Transverse colon (tissue), 4 donors: ENCODE measurements around the gene WDR19. TPM values are rescaled to one million over a fixed set of nuclear protein-coding genes. Genes with fewer than 3 reads are reported as not detected.

Experiments
- DNase-seq: peaks from one replicate; pipeline ENCODE4 v3.0.0-alpha.2; 2019
- H3K27ac ChIP-seq, 4 donors: fragments of 200-600 bp; sonication (generic); 2 replicates each; pipeline ENCODE4 v1.5.1; 2016 to 2018; ENCODE audit warnings: inconsistent platforms in 4 of 4
- H3K27me3 ChIP-seq: fragments of 200-600 bp; sonication (generic); 2 replicates; pipeline ENCODE4 v1.5.1; 2017; ENCODE audit warnings: inconsistent platforms
- H3K36me3 ChIP-seq, 4 donors: fragments of 200-600 bp; sonication (generic); 2 replicates each; pipeline ENCODE4 v1.5.1; 2017 to 2019; ENCODE audit warnings: inconsistent platforms in 4 of 4
- H3K4me1 ChIP-seq, 4 donors: fragments of 200-600 bp; sonication (generic); 2 replicates each; pipeline ENCODE4 v1.5.1; 2017 to 2020; ENCODE audit warnings: inconsistent platforms in 4 of 4
- H3K4me3 ChIP-seq, 4 donors: fragments of 200-600 bp; sonication (generic); 1 replicate in 1 of 4; 2 replicates in 3 of 4; pipeline versions ENCODE4 v1.5.1 to v1.6.1; 2017 to 2019; ENCODE audit warnings: inconsistent platforms in 4 of 4
- H3K9me3 ChIP-seq, 2 donors: fragments of 200-600 bp; sonication (generic); 2 replicates each; pipeline ENCODE4 v1.5.1; 2017 to 2019; ENCODE audit warnings: inconsistent platforms in 2 of 2
- CTCF ChIP-seq, 5 experiments: fragments of 200-600 bp in 3 of 5; fragments of 450-650 bp in 2 of 5; sonication (generic) in 3 of 5; IDR thresholded peaks; 1 replicate in 2 of 5; 2 replicates in 3 of 5; pipeline ENCODE4 v1.5.1; 2016 to 2017; ENCODE audit warnings: antibody characterized with exemption in 5 of 5, inconsistent platforms in 3 of 5, mild to moderate bottlenecking in 2 of 5, moderate library complexity in 1 of 5
- EP300 ChIP-seq: sonication (generic); formaldehyde crosslinking; IDR thresholded peaks from one replicate; pipeline ENCODE4 v1.6.1; 2017; ENCODE audit warnings: antibody characterized with exemption, low read depth
- POLR2A ChIP-seq: fragments of 450-650 bp; IDR thresholded peaks from one replicate; pipeline ENCODE4 v1.6.1; 2016; ENCODE audit warnings: antibody characterized with exemption, mild to moderate bottlenecking, moderate library complexity
- POLR2AphosphoS5 ChIP-seq, 3 donors: sonication (generic); formaldehyde crosslinking; IDR thresholded peaks; one replicate each; pipeline ENCODE4 v1.6.1; 2016; ENCODE audit warnings: antibody characterized with exemption in 3 of 3
- WGBS, 2 donors: methylation state at CpG; one replicate each; pipeline ENCODE4 v1.1.5; 2018; ENCODE audit warnings: low coverage in 1 of 2; 5-methylcytosine and 5-hydroxymethylcytosine counted together
- in situ Hi-C, 4 donors: fragments of 200-750 bp; cut with MboI; loops; one replicate each; pipeline versions ENCODE4 v1.15.0 to v1.15.1; 2017; ENCODE audit warnings: low sequenced_read_pairs in 3 of 4, low pct_ligation_motif_present in 1 of 4, low pct_unique_long_range_greater_than_20kb in 1 of 4
- intact Hi-C: fragments of 100-400 bp; cut with DNase I; formaldehyde crosslinking; loops from one replicate; pipeline ENCODE4 v1.15.1; 2023; ENCODE audit warnings: low total_unique reads
- total RNA-seq, 4 donors: library from RNA; depleted of rRNA; stranded (reverse); fragments of >200 nt; gene quantifications; one replicate each; pipeline ENCODE4 v1.1.0, GENCODE V29; 2016

Gene WDR19
- total RNA-seq, 4 donors from 2014 or later = 10.4 to 92.9 (median 36.4) TPM

GRCh38 chr4:39235021-39235420 lies 52.7 kb downstream of the WDR19 start:
- Histone ChIP-seq H3K4me3 (no peak overlapping the region), H3K27me3 (no peaks in the 10 kb centered on the region), H3K9me3 (no peaks in the 10 kb centered on the region), H3K36me3 (peaks cover 0 to 17% (median 0%) of the 10 kb centered on the region in 4 donors), H3K27ac (no peak overlapping the region), H3K4me1 (no peaks in the 10 kb centered on the region)
- TF ChIP-seq CTCF (IDR thresholded peaks at IDR 0.05) (no peak), POLR2A (no peak), POLR2AphosphoS5 (IDR thresholded peaks at IDR 0.05) (no peak)
- WGBS, 2 donors = 94 to 98% methylated on average over 2 of the region's 2 CpGs
- intact Hi-C loops (no loop called here), in situ Hi-C loops (no loop called here)
- no peak for DNase-seq

- in situ Hi-C loops = no loop called here
- Histone ChIP-seq H3K9me3 (no peaks in the 10 kb centered on the region), H3K4me3 (no peak overlapping the region), H3K36me3 (peaks cover 0 to 17% (median 0%) of the 10 kb centered on the region in 4 donors), H3K27me3 (no peaks in the 10 kb centered on the region), H3K4me1 (no peaks in the 10 kb centered on the region), H3K27ac (no peak overlapping the region)
- TF ChIP-seq POLR2AphosphoS5 (IDR thresholded peaks at IDR 0.05) (no peak), EP300 (no peak), CTCF (IDR thresholded peaks at IDR 0.05) (no peak), POLR2A (no peak)
- WGBS, 2 donors = 95 to 100% methylated on average over 2 of the region's 2 CpGs
- no peak for DNase-seq
- intact Hi-C loops = no loop called here
These were observed 53.4 kb downstream of the WDR19 start for GRCh38 chr4:39235696-39236095.

- WGBS, 2 donors = 78 to 83% methylated on average over 2 to 3 of the region's 3 CpGs
- no peak overlapping the region for H3K4me3 ChIP-seq
- H3K4me1 ChIP-seq = no peaks in the 10 kb centered on the region
- TF ChIP-seq POLR2A (no peak), CTCF (IDR thresholded peaks at IDR 0.05) (no peak), EP300 (no peak), POLR2AphosphoS5 (IDR thresholded peaks at IDR 0.05) (no peak)
- no peak overlapping the region for H3K27ac ChIP-seq
- intact Hi-C loops = no loop called here
- H3K9me3 ChIP-seq = no peaks in the 10 kb centered on the region
- DNase-seq = no peak
- in situ Hi-C loops = no loop called here
- no peaks in the 10 kb centered on the region for H3K27me3 ChIP-seq
- peaks cover 0 to 17% (median 0%) of the 10 kb centered on the region in 4 donors for H3K36me3 ChIP-seq
These were observed 54.9 kb downstream of the WDR19 start for GRCh38 chr4:39237179-39237578.

GRCh38 chr4:39243462-39243861 lies 61.1 kb downstream of the WDR19 start:
- Histone ChIP-seq H3K27ac (no peak overlapping the region), H3K27me3 (no peaks in the 10 kb centered on the region), H3K9me3 (peaks cover 0 to 3% of the 10 kb centered on the region in 2 donors), H3K4me1 (no peaks in the 10 kb centered on the region), H3K36me3 (peaks cover 0 to 6% (median 0%) of the 10 kb centered on the region in 4 donors), H3K4me3 (no peak overlapping the region)
- 96 to 97% methylated on average over 3 of the region's 3 CpGs for WGBS, 2 donors
- no peak for DNase-seq
- TF ChIP-seq CTCF (IDR thresholded peaks at IDR 0.05) = no peak
- TF ChIP-seq POLR2A = no peak
- no peak for TF ChIP-seq POLR2AphosphoS5 (IDR thresholded peaks at IDR 0.05)
- no peak for TF ChIP-seq EP300
- intact Hi-C loops (no loop called here), in situ Hi-C loops (no loop called here)
